Astrocyte (in vitro differentiated cells and primary cell): ENCODE results near the gene CCNB1. TPM values are rescaled to one million over a fixed set of nuclear protein-coding genes. Genes with fewer than 3 reads are reported as not detected.

Experiments
- DNase-seq: peaks from one replicate; pipeline ENCODE4 v3.0.0-alpha.2; 2010; ENCODE audit warnings: low read depth
- FAIRE-seq: peaks from 2 replicates; lab custom pipeline; 2011; peaks lifted over from hg19 to GRCh38; lab: Jason Lieb, UNC
- H2AFZ ChIP-seq: 2 replicates; pipeline ENCODE4 v1.6.0; 2012; ENCODE audit warnings: low read depth, low read length, inconsistent platforms
- H3K27ac ChIP-seq: 2 replicates; pipeline ENCODE4 v1.5.1; 2011; ENCODE audit warnings: low read depth, low read length, inconsistent platforms
- H3K27me3 ChIP-seq: 2 replicates; pipeline ENCODE4 v1.6.0; 2011; ENCODE audit warnings: low read length, inconsistent platforms; ENCODE audit not compliant: insufficient read depth
- H3K36me3 ChIP-seq: 2 replicates; pipeline ENCODE4 v1.5.1; 2011; ENCODE audit warnings: low read length, inconsistent platforms; ENCODE audit not compliant: insufficient read depth
- H3K4me1 ChIP-seq: 2 replicates; pipeline ENCODE4 v1.5.1; 2011; ENCODE audit warnings: low read length, inconsistent platforms; ENCODE audit not compliant: insufficient read depth
- H3K4me2 ChIP-seq: 2 replicates; pipeline ENCODE4 v1.6.0; 2012; ENCODE audit warnings: low read length, inconsistent platforms
- H3K4me3 ChIP-seq: 2 replicates; pipeline ENCODE4 v1.5.1; 2011; ENCODE audit warnings: low read depth, mild to moderate bottlenecking, low read length, inconsistent platforms; ENCODE audit not compliant: insufficient read depth
- H3K79me2 ChIP-seq: 2 replicates; pipeline ENCODE4 v1.6.0; 2012; ENCODE audit warnings: mild to moderate bottlenecking, low read length, inconsistent platforms; ENCODE audit not compliant: insufficient read depth
- H3K9ac ChIP-seq: 2 replicates; pipeline ENCODE4 v1.6.0; 2012; ENCODE audit warnings: mild to moderate bottlenecking, low read length, inconsistent platforms
- H3K9me3 ChIP-seq: 2 replicates; pipeline ENCODE4 v1.5.1; 2012; ENCODE audit warnings: low read depth, mild to moderate bottlenecking, low read length, inconsistent platforms; ENCODE audit not compliant: insufficient read depth
- H4K20me1 ChIP-seq: 2 replicates; pipeline ENCODE4 v1.6.0; 2012; ENCODE audit warnings: low read length, inconsistent platforms; ENCODE audit not compliant: insufficient read depth
- H3K27ac Mint-ChIP-seq: one replicate; pipeline ENCODE4 v1.8.0; 2021; ENCODE audit warnings: mild to moderate bottlenecking, mixed read lengths; ENCODE audit not compliant: unreplicated experiment
- H3K27me3 Mint-ChIP-seq: one replicate; pipeline ENCODE4 v1.8.0; 2021; ENCODE audit warnings: low read depth, mixed read lengths; ENCODE audit not compliant: unreplicated experiment
- H3K36me3 Mint-ChIP-seq: one replicate; pipeline ENCODE4 v1.8.0; 2021; ENCODE audit warnings: low read depth, mixed read lengths; ENCODE audit not compliant: unreplicated experiment
- H3K4me1 Mint-ChIP-seq: one replicate; pipeline ENCODE4 v1.8.0; 2021; ENCODE audit warnings: low read depth, mixed read lengths; ENCODE audit not compliant: unreplicated experiment
- H3K4me3 Mint-ChIP-seq: one replicate; pipeline ENCODE4 v1.8.0; 2021; ENCODE audit warnings: mild to moderate bottlenecking, moderate library complexity, mixed read lengths; ENCODE audit not compliant: unreplicated experiment
- H3K9me3 Mint-ChIP-seq: one replicate; pipeline ENCODE4 v1.8.0; 2021; ENCODE audit warnings: mild to moderate bottlenecking, mixed read lengths; ENCODE audit not compliant: unreplicated experiment
- EZH2 ChIP-seq: IDR thresholded peaks from 2 replicates; pipeline ENCODE4 v1.6.1; 2012; ENCODE audit warnings: mild to moderate bottlenecking, low read length, inconsistent platforms; ENCODE audit not compliant: insufficient read depth
- total RNA-seq: library from RNA; stranded (reverse); gene quantifications from 2 replicates; pipeline ENCODE4 v1.2.1, GENCODE V29; 2021
- TF ChIP-seq, protein P1 (sequence below): IDR thresholded peaks from 2 replicates; pipeline ENCODE4 v1.5.1; 2011; ENCODE audit warnings: low read depth, mild to moderate bottlenecking, inconsistent platforms, low read length, moderate library complexity; ENCODE audit not compliant: insufficient read depth

Gene CCNB1
- total RNA-seq, 1 donor from 2014 or later = 49.8 TPM

DNA sequence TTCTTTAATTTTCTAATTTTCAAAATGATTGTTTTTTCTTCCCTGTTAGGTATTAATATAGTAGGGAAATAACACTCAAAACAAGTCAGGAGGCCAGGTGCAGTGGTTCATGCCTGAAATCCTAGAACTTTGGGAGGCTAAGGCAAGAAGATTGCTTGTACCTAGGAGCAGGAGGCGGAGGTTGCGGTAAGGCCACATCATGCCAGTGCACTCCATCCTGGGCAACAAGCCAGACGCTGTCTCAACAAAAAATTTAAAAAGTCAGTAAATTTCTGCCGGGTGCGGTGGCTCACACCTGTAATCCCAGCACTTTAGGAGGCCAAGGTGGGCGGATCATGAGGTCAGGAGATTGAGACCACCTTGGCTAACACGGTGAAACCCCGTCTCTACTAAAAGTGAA, 57.6 kb downstream of the CCNB1 start:
- Histone ChIP-seq H3K27me3 (no peaks in the 10 kb centered on the region), H3K9ac (no peak overlapping the region), H3K79me2 (peaks cover 18% of the 10 kb centered on the region), H3K27ac (no peak overlapping the region), H3K36me3 (peaks cover 7% of the 10 kb centered on the region), H3K4me1 (no peaks in the 10 kb centered on the region), H3K4me3 (no peak overlapping the region), H4K20me1 (peaks cover 3% of the 10 kb centered on the region), H3K4me2 (no peak overlapping the region), H2AFZ (no peak overlapping the region), H3K9me3 (no peaks in the 10 kb centered on the region)
- peaks cover 2% of the 10 kb centered on the region for H3K36me3 Mint-ChIP-seq
- H3K4me1 Mint-ChIP-seq = no peaks in the 10 kb centered on the region
- FAIRE-seq (no peak), DNase-seq (no peak)
- TF ChIP-seq EZH2 = no peak
- TF ChIP-seq, protein P1, sequence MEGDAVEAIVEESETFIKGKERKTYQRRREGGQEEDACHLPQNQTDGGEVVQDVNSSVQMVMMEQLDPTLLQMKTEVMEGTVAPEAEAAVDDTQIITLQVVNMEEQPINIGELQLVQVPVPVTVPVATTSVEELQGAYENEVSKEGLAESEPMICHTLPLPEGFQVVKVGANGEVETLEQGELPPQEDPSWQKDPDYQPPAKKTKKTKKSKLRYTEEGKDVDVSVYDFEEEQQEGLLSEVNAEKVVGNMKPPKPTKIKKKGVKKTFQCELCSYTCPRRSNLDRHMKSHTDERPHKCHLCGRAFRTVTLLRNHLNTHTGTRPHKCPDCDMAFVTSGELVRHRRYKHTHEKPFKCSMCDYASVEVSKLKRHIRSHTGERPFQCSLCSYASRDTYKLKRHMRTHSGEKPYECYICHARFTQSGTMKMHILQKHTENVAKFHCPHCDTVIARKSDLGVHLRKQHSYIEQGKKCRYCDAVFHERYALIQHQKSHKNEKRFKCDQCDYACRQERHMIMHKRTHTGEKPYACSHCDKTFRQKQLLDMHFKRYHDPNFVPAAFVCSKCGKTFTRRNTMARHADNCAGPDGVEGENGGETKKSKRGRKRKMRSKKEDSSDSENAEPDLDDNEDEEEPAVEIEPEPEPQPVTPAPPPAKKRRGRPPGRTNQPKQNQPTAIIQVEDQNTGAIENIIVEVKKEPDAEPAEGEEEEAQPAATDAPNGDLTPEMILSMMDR = no peak
- no peaks in the 10 kb centered on the region for H3K9me3 Mint-ChIP-seq
- H3K27me3 Mint-ChIP-seq = no peaks in the 10 kb centered on the region
- H3K4me3 Mint-ChIP-seq = no peak overlapping the region
- no peak overlapping the region for H3K27ac Mint-ChIP-seq

DNA sequence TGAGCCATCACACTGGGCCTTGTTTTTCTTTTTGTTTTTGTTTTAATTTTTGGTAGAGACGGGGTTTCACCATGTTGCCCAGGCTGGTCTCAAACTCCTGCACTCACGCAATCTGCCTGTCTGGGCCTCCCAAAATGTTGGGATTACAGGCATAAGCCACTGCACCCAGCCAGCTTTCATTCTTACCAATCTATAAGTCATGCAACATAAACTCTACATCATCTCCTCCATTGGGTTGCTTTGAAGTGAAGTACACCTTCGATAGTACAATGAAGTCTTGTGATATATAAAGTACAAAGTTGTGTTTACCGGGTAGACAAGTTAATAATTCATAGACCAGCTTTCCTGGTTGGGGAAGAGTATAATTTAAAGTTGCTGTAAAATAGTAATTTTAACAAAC, 58.9 kb downstream of the CCNB1 start:
- no peak for FAIRE-seq
- H3K27me3 Mint-ChIP-seq = no peaks in the 10 kb centered on the region

More for the DNA sequence above, 58.9 kb downstream of the CCNB1 start:
- Mint-ChIP-seq H3K4me1 (no peaks in the 10 kb centered on the region), H3K9me3 (no peaks in the 10 kb centered on the region), H3K4me3 (no peak overlapping the region), H3K36me3 (peaks cover 4% of the 10 kb centered on the region), H3K27ac (no peak overlapping the region)
- H4K20me1 ChIP-seq = peaks cover 3% of the 10 kb centered on the region
- H2AFZ ChIP-seq = no peak overlapping the region
- no peaks in the 10 kb centered on the region for H3K9me3 ChIP-seq
- H3K9ac ChIP-seq = no peak overlapping the region
- H3K4me3 ChIP-seq = no peak overlapping the region
- peaks cover 10% of the 10 kb centered on the region for H3K79me2 ChIP-seq
- H3K4me2 ChIP-seq = no peak overlapping the region
- H3K27ac ChIP-seq = no peak overlapping the region
- peaks cover 7% of the 10 kb centered on the region for H3K36me3 ChIP-seq
- TF ChIP-seq, protein P1 = no peak
- no peak for TF ChIP-seq EZH2
- DNase-seq = no peak
- H3K4me1 ChIP-seq = no peaks in the 10 kb centered on the region
- H3K27me3 ChIP-seq = no peaks in the 10 kb centered on the region

Other genes with a start within 250 kb of the CCNB1 start
- gene SLC30A5, start 73.1 kb upstream of the CCNB1 start, total RNA-seq = 58.8 and 62.1 TPM in 2 replicates
- gene CENPH, start 22.4 kb downstream of the CCNB1 start, total RNA-seq = 4.9 and 5.0 TPM in 2 replicates
- 53.6 and 58.3 TPM in 2 replicates for gene CDK7, start 67.7 kb downstream of the CCNB1 start, total RNA-seq
- gene CCDC125, start 165.7 kb downstream of the CCNB1 start, total RNA-seq = 1.7 and 2.5 TPM in 2 replicates
- gene AK6, start 202.4 kb downstream of the CCNB1 start, total RNA-seq = 33.9 and 52.3 TPM in 2 replicates
- 90.5 and 92.7 TPM in 2 replicates for gene TAF9, start 202.4 kb downstream of the CCNB1 start, total RNA-seq
- gene RAD17, start 202.7 kb downstream of the CCNB1 start, total RNA-seq = 24.1 and 25.7 TPM in 2 replicates
- 10.1 and 10.6 TPM in 2 replicates for gene MARVELD2, start 248.0 kb downstream of the CCNB1 start, total RNA-seq